Activated T-cell treated with anti-CD3 and anti-CD28 coated beads, Interleukin-2, amount 50 U/mL, for 24 hours (primary cell): ENCODE data around the gene HEPACAM.

Source experiments
- DNase-seq: peaks from one replicate; pipeline ENCODE4 v3.0.0-alpha.2; 2020
- H3K27ac Mint-ChIP-seq: 2 replicates; pipeline ENCODE4 v1.8.0; 2020; ENCODE audit warnings: mild to moderate bottlenecking, mixed read lengths
- H3K27me3 Mint-ChIP-seq: 2 replicates; pipeline ENCODE4 v1.8.0; 2020; ENCODE audit warnings: mixed read lengths
- H3K36me3 Mint-ChIP-seq: 2 replicates; pipeline ENCODE4 v1.8.0; 2020; ENCODE audit warnings: low read depth, mixed read lengths
- H3K4me1 Mint-ChIP-seq: 2 replicates; pipeline ENCODE4 v1.8.0; 2020; ENCODE audit warnings: low read depth, mixed read lengths
- H3K4me3 Mint-ChIP-seq: 2 replicates; pipeline ENCODE4 v1.8.0; 2020; ENCODE audit warnings: mild to moderate bottlenecking, moderate library complexity, mixed read lengths
- H3K9me3 Mint-ChIP-seq: 2 replicates; pipeline ENCODE4 v1.8.0; 2020; ENCODE audit warnings: mixed read lengths

HEPACAM gene

GRCh38 chr11:124889191-124890091 is 46.4 kb downstream of the HEPACAM start:
- DNase-seq, result no peak
- H3K27ac Mint-ChIP-seq, result no peak overlapping the region
- no peaks in the 10 kb centered on the region for H3K4me1 Mint-ChIP-seq
- H3K36me3 Mint-ChIP-seq, result no peaks in the 10 kb centered on the region
- no peaks in the 10 kb centered on the region for H3K9me3 Mint-ChIP-seq
- H3K27me3 Mint-ChIP-seq, result peaks cover 12% of the 10 kb centered on the region
- no peak overlapping the region for H3K4me3 Mint-ChIP-seq

GRCh38 chr11:124887667-124888013 is 48.2 kb downstream of the HEPACAM start:
- H3K4me1 Mint-ChIP-seq, result no peaks in the 10 kb centered on the region
- H3K27ac Mint-ChIP-seq, result no peak overlapping the region
- no peaks in the 10 kb centered on the region for H3K9me3 Mint-ChIP-seq
- DNase-seq, result no peak
- H3K36me3 Mint-ChIP-seq, result no peaks in the 10 kb centered on the region
- H3K27me3 Mint-ChIP-seq, result peaks cover 12% of the 10 kb centered on the region
- H3K4me3 Mint-ChIP-seq, result no peak overlapping the region

GRCh38 chr11:124886978-124887666 is 48.7 kb downstream of the HEPACAM start:
- Mint-ChIP-seq H3K27me3 (peaks cover 12% of the 10 kb centered on the region), H3K9me3 (no peaks in the 10 kb centered on the region), H3K4me1 (no peaks in the 10 kb centered on the region), H3K4me3 (no peak overlapping the region), H3K27ac (no peak overlapping the region), H3K36me3 (no peaks in the 10 kb centered on the region)
- no peak for DNase-seq

- no peaks in the 10 kb centered on the region for H3K4me1 Mint-ChIP-seq
- H3K27me3 Mint-ChIP-seq, result peaks cover 12% of the 10 kb centered on the region
- H3K36me3 Mint-ChIP-seq, result no peaks in the 10 kb centered on the region
- no peak overlapping the region for H3K4me3 Mint-ChIP-seq
- H3K27ac Mint-ChIP-seq, result no peak overlapping the region
- DNase-seq, result no peak
- H3K9me3 Mint-ChIP-seq, result no peaks in the 10 kb centered on the region
Measured at GRCh38 chr11:124886476-124886875, 49.4 kb downstream of the HEPACAM start.

GRCh38 chr11:124884869-124885479 is 50.9 kb downstream of the HEPACAM start:
- peaks cover 12% of the 10 kb centered on the region for H3K27me3 Mint-ChIP-seq
- no peak overlapping the region for H3K27ac Mint-ChIP-seq
- DNase-seq, result no peak
- no peak overlapping the region for H3K4me3 Mint-ChIP-seq
- H3K36me3 Mint-ChIP-seq, result no peaks in the 10 kb centered on the region
- H3K9me3 Mint-ChIP-seq, result no peaks in the 10 kb centered on the region
- peaks cover 2% of the 10 kb centered on the region for H3K4me1 Mint-ChIP-seq

- Mint-ChIP-seq H3K27me3 (peaks cover 12% of the 10 kb centered on the region), H3K4me1 (peaks cover 3% of the 10 kb centered on the region), H3K9me3 (no peaks in the 10 kb centered on the region), H3K27ac (no peak overlapping the region), H3K4me3 (no peak overlapping the region), H3K36me3 (no peaks in the 10 kb centered on the region)
- no peak for DNase-seq
Measured at GRCh38 chr11:124884340-124884739, 51.5 kb downstream of the HEPACAM start.

GRCh38 chr11:124882339-124883071 is 53.3 kb downstream of the HEPACAM start:
- Mint-ChIP-seq H3K4me1 (peaks cover 6% of the 10 kb centered on the region), H3K27ac (no peak overlapping the region), H3K9me3 (no peaks in the 10 kb centered on the region), H3K27me3 (peaks cover 12% of the 10 kb centered on the region), H3K4me3 (no peak overlapping the region), H3K36me3 (no peaks in the 10 kb centered on the region)
- no peak for DNase-seq

GRCh38 chr11:124880958-124881357 is 54.9 kb downstream of the HEPACAM start:
- no peak for DNase-seq

GRCh38 chr11:124880290-124880611 is 55.6 kb downstream of the HEPACAM start:
- Mint-ChIP-seq H3K36me3 (no peaks in the 10 kb centered on the region), H3K27ac (no peak overlapping the region), H3K4me1 (peaks cover 25% of the 10 kb centered on the region), H3K27me3 (peaks cover 10% of the 10 kb centered on the region), H3K9me3 (no peaks in the 10 kb centered on the region), H3K4me3 (no peak overlapping the region)
- no peak for DNase-seq

More at GRCh38 chr11:124880958-124881357, 54.9 kb downstream of the HEPACAM start:
- H3K27me3 Mint-ChIP-seq, result peaks cover 7% of the 10 kb centered on the region
- no peak overlapping the region for H3K27ac Mint-ChIP-seq
- H3K4me3 Mint-ChIP-seq, result no peak overlapping the region
- no peaks in the 10 kb centered on the region for H3K9me3 Mint-ChIP-seq
- H3K36me3 Mint-ChIP-seq, result no peaks in the 10 kb centered on the region
- peaks cover 19% of the 10 kb centered on the region for H3K4me1 Mint-ChIP-seq

- DNase-seq, result no peak
- no peak overlapping the region for H3K27ac Mint-ChIP-seq
- H3K27me3 Mint-ChIP-seq, result peaks cover 11% of the 10 kb centered on the region
- H3K9me3 Mint-ChIP-seq, result no peaks in the 10 kb centered on the region
- H3K4me3 Mint-ChIP-seq, result no peak overlapping the region
- H3K36me3 Mint-ChIP-seq, result no peaks in the 10 kb centered on the region
- peaks cover 25% of the 10 kb centered on the region for H3K4me1 Mint-ChIP-seq
Measured at GRCh38 chr11:124879493-124880289, 56.2 kb downstream of the HEPACAM start.

- no peak overlapping the region for H3K27ac Mint-ChIP-seq
- H3K27me3 Mint-ChIP-seq, result peaks cover 19% of the 10 kb centered on the region
- peaks cover 25% of the 10 kb centered on the region for H3K4me1 Mint-ChIP-seq
Measured at GRCh38 chr11:124878759-124879492, 56.9 kb downstream of the HEPACAM start.

GRCh38 chr11:124877910-124878758 is 57.7 kb downstream of the HEPACAM start:
- peak overlapping the region; percentile 77 for H3K4me3 Mint-ChIP-seq
- H3K27ac Mint-ChIP-seq, result peak overlapping the region; percentile 40
- H3K36me3 Mint-ChIP-seq, result no peaks in the 10 kb centered on the region
- no peak for DNase-seq
- peaks cover 25% of the 10 kb centered on the region for H3K4me1 Mint-ChIP-seq
- no peaks in the 10 kb centered on the region for H3K9me3 Mint-ChIP-seq
- peaks cover 27% of the 10 kb centered on the region for H3K27me3 Mint-ChIP-seq

More at GRCh38 chr11:124878759-124879492, 56.9 kb downstream of the HEPACAM start:
- no peaks in the 10 kb centered on the region for H3K36me3 Mint-ChIP-seq
- no peak overlapping the region for H3K4me3 Mint-ChIP-seq
- DNase-seq, result no peak
- H3K9me3 Mint-ChIP-seq, result no peaks in the 10 kb centered on the region

- Mint-ChIP-seq H3K36me3 (no peaks in the 10 kb centered on the region), H3K9me3 (no peaks in the 10 kb centered on the region), H3K4me3 (peak overlapping the region; percentile 77), H3K27me3 (peaks cover 33% of the 10 kb centered on the region), H3K4me1 (peaks cover 25% of the 10 kb centered on the region), H3K27ac (peak overlapping the region; percentile 40)
- no peak for DNase-seq
Measured at GRCh38 chr11:124877631-124877909, 58.3 kb downstream of the HEPACAM start.
